RWPE1 (cell line): ENCODE measurements around the gene SBF1.
"Not testable (repeated sequence)": the region's sequence is repeated elsewhere in the genome, so short reads cannot be mapped to it uniquely, and the experiment has no call there.

Source experiments
- CTCF ChIA-PET: fragments of 350-600 bp; sonication (Branson Sonifier 250); formaldehyde crosslinking; extraction: SDS; loops from one replicate; lab custom pipeline; 2021; lab: Yijun Ruan, JAX
- POLR2A ChIA-PET: fragments of 400-600 bp; formaldehyde crosslinking; extraction: SDS; loops from one replicate; lab custom pipeline; 2020; ENCODE audit warnings: antibody characterized with exemption; ENCODE audit not compliant: low non-redundant PET; lab: Yijun Ruan, JAX
- DNase-seq: peaks from one replicate; pipeline ENCODE4 v3.0.0; 2012; ENCODE audit warnings: low spot score
- H3K27ac ChIP-seq: fragments of 450-650 bp; 2 replicates; pipeline ENCODE4 v1.5.1; 2017
- CTCF ChIP-seq: fragments of 450-650 bp; conservative IDR thresholded peaks from 2 replicates; pipeline ENCODE4 v1.5.1; 2017; ENCODE audit warnings: low read depth, mild to moderate bottlenecking

The SBF1 gene

GRCh38 chr22:50437511-50438304 is 37.1 kb downstream of the SBF1 start:
- no peak for TF ChIP-seq CTCF
- POLR2A ChIA-PET, result no interaction called here
- 0 out of 2 replicates have a peak overlapping the region, but pooled peaks have one; percentile 81 for H3K27ac ChIP-seq
- CTCF ChIA-PET, result no interaction called here
- DNase-seq, result no peak

GRCh38 chr22:50436841-50437341 is 37.9 kb downstream of the SBF1 start:
- CTCF ChIA-PET, result no interaction called here
- DNase-seq, result no peak
- peak overlapping the region; percentile 81 for H3K27ac ChIP-seq
- POLR2A ChIA-PET, result no interaction called here
- TF ChIP-seq CTCF, result no peak

GRCh38 chr22:50436015-50436830 is 38.6 kb downstream of the SBF1 start:
- TF ChIP-seq CTCF, result no peak
- DNase-seq, result no peak
- ChIA-PET CTCF (no interaction called here), POLR2A (no interaction called here)
- peak overlapping the region; percentile 81 for H3K27ac ChIP-seq

GRCh38 chr22:50435291-50436014 is 39.4 kb downstream of the SBF1 start:
- CTCF ChIA-PET, result no interaction called here
- POLR2A ChIA-PET, result interaction anchor here (0.6 kb wide), 1 partner anchor 66 kb away, joined by 3 read pairs; no protein-coding TSS in a partner anchor
- H3K27ac ChIP-seq, result peak overlapping the region; percentile 81
- no peak for DNase-seq
- TF ChIP-seq CTCF, result no peak

GRCh38 chr22:50434849-50435248 is 40.0 kb downstream of the SBF1 start:
- peak overlapping the region; percentile 81 for H3K27ac ChIP-seq
- CTCF ChIA-PET, result no interaction called here
- POLR2A ChIA-PET, result interaction anchor here (0.6 kb wide), 1 partner anchor 67 kb away, joined by 3 read pairs; no protein-coding TSS in a partner anchor
- no peak for DNase-seq
- TF ChIP-seq CTCF, result no peak

GRCh38 chr22:50432877-50433510 is 41.8 kb downstream of the SBF1 start:
- POLR2A ChIA-PET, result interaction anchor here (0.5 kb wide), 1 partner anchor 41 kb away, joined by 3 read pairs; no protein-coding TSS in a partner anchor
- DNase-seq, CTCF ChIA-PET, H3K27ac ChIP-seq: not testable (repeated sequence)
